Measurements from ENCODE around the gene GTPBP1.
A peak's percentile ranks its signal among the peaks of the same experiment; 100 is the strongest.

The GTPBP1 gene

DNA sequence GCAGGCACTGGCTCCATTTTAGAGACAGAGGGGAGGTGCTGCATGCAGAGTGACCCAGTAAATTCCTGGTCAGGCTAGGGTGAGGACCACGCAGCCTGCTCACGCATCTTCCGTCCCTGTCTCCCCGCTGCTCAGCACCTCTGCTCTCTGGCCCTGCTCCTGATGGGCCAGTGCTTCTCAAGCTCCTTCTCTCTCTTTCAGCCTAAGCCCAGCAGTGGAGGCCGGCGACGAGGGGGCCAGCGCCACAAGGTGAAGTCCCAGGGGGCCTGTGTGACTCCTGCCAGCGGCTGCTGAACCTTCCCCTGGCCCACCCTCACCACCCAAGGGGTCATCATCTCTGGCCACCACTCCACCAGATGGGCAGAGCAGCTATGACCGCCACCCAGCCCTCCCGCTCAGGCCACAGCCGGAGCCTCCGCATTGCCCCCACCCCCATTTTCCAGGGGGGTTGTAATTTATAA lies 24.7 kb downstream of the GTPBP1 start:
- peaks cover 33% of the 10 kb centered on the region for H3K4me1 ChIP-seq (ENCODE audit: control insufficient read depth, insufficient read depth, low read length)
- H3K4me3 ChIP-seq (ENCODE audit: low read length) = no peak overlapping the region
- no peaks in the 10 kb centered on the region for H3K9me3 ChIP-seq (ENCODE audit: control insufficient read depth, low read length)
- H3K9ac ChIP-seq (ENCODE audit: low read length) = no peak overlapping the region
- H3K36me3 ChIP-seq (ENCODE audit: control insufficient read depth, insufficient read depth, low read length) = peaks cover 44% of the 10 kb centered on the region
- H3K27me3 ChIP-seq (ENCODE audit: control insufficient read depth, insufficient read depth, low read length) = no peaks in the 10 kb centered on the region

DNA sequence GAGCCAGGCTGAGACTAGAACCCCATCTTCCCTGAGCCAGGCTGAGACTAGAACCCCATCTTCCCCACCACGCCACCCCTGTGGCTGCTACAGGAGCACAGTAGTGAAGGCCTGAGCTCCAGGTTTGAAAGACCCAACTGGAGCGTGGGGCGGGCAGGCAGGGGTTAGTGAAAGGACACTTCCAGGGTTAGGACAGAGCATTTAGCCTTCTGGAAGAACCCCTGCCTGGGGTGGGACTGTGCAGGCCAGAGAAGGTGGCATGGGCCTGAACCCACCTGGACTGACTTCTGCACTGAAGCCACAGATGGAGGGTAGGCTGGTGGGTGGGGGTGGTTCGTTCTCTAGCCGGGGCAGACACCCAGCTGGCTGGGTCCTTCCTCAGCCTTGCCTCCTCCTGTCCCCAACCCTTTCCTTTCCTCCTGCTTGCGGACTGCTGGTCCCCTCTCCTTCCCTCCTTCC lies 26.0 kb downstream of the GTPBP1 start:
- Histone ChIP-seq H3K4me3 (ENCODE audit: low read length) (no peak overlapping the region), H3K9ac (ENCODE audit: low read length) (no peak overlapping the region), H3K36me3 (ENCODE audit: control insufficient read depth, insufficient read depth, low read length) (peaks cover 38% of the 10 kb centered on the region), H3K27me3 (ENCODE audit: control insufficient read depth, insufficient read depth, low read length) (no peaks in the 10 kb centered on the region), H3K9me3 (ENCODE audit: control insufficient read depth, low read length) (no peaks in the 10 kb centered on the region), H3K4me1 (ENCODE audit: control insufficient read depth, insufficient read depth, low read length) (peaks cover 40% of the 10 kb centered on the region)

DNA sequence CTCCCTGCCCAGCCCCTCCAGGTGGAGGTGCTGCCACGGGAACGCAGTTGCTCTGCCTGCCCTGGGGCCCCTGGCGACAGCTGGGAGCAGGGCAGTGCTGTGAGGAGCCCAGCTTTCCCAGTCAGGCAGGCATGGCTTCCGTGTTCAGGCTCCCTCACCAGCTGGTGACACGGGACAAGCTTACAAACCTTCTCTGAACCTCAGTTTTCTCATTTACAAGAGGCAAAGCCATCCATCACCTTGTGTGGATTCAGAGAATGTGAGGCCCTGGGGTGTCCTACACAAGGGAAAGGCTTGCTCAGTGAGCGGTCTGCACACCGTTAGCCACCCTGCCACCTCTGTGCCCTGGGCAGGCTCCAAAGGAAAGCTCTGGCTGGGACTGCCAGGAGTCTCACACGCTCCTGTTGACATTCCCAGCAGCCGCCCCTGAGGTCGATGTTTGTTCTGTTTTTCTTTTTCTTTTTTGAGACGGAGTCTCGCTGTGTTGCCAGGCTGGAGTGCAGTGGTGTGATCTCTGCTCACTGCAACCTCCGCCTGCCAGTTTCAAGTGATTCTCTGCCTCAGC lies 26.6 kb downstream of the GTPBP1 start:
- no peak overlapping the region for H3K9ac ChIP-seq (ENCODE audit: low read length)
- no peaks in the 10 kb centered on the region for H3K27me3 ChIP-seq (ENCODE audit: control insufficient read depth, insufficient read depth, low read length)
- peaks cover 35% of the 10 kb centered on the region for H3K36me3 ChIP-seq (ENCODE audit: control insufficient read depth, insufficient read depth, low read length)
- peaks cover 40% of the 10 kb centered on the region for H3K4me1 ChIP-seq (ENCODE audit: control insufficient read depth, insufficient read depth, low read length)
- no peaks in the 10 kb centered on the region for H3K9me3 ChIP-seq (ENCODE audit: control insufficient read depth, low read length)
- no peak overlapping the region for H3K4me3 ChIP-seq (ENCODE audit: low read length)

DNA sequence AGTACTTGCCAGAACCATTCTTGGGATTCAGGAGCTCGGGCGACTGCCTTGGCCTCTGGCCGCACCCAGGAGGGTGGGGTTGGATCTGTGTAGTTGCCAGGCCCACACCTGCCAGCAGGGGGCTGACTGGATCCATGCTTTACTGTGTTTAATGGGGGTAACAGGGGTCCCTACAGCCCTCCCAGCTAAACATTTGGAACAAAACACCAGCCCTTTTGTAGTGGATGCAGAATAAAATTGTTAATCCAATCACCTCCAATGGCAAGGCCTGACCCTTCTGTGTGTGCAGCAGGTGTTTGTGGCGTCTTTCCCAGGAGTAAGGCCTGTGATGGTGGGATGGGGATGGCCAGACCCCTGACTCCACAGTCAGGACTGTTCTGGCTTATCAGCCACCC lies 27.6 kb downstream of the GTPBP1 start:
- no peak overlapping the region for H3K4me3 ChIP-seq (ENCODE audit: low read length)
- H3K9me3 ChIP-seq (ENCODE audit: control insufficient read depth, low read length) = no peaks in the 10 kb centered on the region
- peaks cover 40% of the 10 kb centered on the region for H3K4me1 ChIP-seq (ENCODE audit: control insufficient read depth, insufficient read depth, low read length)
- peak overlapping the region; percentile 7 for H3K9ac ChIP-seq (ENCODE audit: low read length)
- H3K36me3 ChIP-seq (ENCODE audit: control insufficient read depth, insufficient read depth, low read length) = peaks cover 32% of the 10 kb centered on the region
- no peaks in the 10 kb centered on the region for H3K27me3 ChIP-seq (ENCODE audit: control insufficient read depth, insufficient read depth, low read length)

DNA sequence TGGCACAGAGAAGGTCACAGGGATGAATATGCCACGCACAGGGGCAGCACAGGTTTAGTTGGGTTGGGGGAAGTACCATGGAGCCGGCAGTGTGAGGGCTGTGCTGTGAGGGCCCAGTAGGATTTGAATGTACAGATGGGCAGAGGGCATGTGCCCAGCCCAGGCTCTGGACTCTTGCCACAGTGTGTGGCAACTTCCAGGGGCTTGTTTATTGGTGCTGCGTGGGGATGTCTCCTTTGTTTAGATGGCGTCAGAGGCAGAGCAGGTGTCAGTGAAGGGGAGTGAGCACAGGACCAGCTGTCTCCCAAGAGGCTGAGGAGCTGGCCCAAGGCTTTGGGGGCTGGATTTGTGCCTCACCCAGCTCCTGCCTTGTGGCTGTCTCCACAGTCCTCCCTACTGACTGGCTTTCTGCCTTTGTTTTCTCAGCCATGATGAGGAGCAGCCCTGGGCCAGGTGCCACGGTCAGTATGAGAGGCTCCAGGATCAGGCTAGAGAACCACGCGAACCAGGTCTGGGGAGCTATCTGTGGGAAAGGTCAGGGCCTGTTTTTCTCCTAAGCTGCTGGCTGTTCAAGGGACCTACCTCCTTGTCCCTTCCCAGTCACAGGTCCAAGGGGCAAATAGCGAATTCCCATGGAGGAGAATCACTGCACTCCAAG lies 28.1 kb downstream of the GTPBP1 start:
- Histone ChIP-seq H3K27me3 (ENCODE audit: control insufficient read depth, insufficient read depth, low read length) (no peaks in the 10 kb centered on the region), H3K4me3 (ENCODE audit: low read length) (no peak overlapping the region), H3K9me3 (ENCODE audit: control insufficient read depth, low read length) (no peaks in the 10 kb centered on the region), H3K36me3 (ENCODE audit: control insufficient read depth, insufficient read depth, low read length) (peaks cover 26% of the 10 kb centered on the region), H3K9ac (ENCODE audit: low read length) (peak overlapping the region; percentile 7), H3K4me1 (ENCODE audit: control insufficient read depth, insufficient read depth, low read length) (peaks cover 40% of the 10 kb centered on the region)

DNA sequence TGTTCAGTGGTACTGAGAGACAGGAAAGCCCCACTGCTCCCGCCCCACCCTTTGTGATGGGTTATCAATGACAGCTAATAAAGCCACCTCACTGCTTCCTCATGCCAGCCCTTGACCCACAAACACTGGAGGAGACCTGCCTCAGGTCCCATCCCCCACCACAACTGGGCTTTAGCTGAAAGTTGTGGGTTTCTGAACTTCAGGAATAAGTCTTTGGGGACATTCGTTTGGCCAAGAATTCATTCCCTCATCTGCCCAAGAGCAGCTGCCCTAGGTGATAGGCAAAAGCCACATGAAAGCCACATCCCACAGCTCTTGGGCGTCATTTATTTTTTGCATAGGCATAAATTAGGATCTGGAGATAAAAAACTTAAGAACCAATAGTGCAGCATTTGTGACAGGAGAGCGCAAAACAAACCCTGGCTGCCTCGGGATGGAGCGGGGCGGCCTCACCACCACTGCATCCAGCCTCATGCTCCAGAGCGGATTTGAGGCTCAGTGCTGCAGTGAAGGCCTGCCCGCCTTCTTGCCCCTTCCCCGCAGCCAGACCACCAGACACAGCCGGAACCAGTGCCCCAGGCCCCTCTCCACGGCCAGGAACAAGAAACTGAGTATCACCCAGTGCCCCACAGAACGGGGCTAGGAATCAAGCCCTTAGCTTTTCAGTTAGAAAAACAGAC lies 28.8 kb downstream of the GTPBP1 start:
- no peak overlapping the region for H3K4me3 ChIP-seq (ENCODE audit: low read length)
- H3K9ac ChIP-seq (ENCODE audit: low read length) = no peak overlapping the region
- no peaks in the 10 kb centered on the region for H3K27me3 ChIP-seq (ENCODE audit: control insufficient read depth, insufficient read depth, low read length)
- no peaks in the 10 kb centered on the region for H3K9me3 ChIP-seq (ENCODE audit: control insufficient read depth, low read length)
- peaks cover 21% of the 10 kb centered on the region for H3K36me3 ChIP-seq (ENCODE audit: control insufficient read depth, insufficient read depth, low read length)
- H3K4me1 ChIP-seq (ENCODE audit: control insufficient read depth, insufficient read depth, low read length) = peaks cover 40% of the 10 kb centered on the region

DNA sequence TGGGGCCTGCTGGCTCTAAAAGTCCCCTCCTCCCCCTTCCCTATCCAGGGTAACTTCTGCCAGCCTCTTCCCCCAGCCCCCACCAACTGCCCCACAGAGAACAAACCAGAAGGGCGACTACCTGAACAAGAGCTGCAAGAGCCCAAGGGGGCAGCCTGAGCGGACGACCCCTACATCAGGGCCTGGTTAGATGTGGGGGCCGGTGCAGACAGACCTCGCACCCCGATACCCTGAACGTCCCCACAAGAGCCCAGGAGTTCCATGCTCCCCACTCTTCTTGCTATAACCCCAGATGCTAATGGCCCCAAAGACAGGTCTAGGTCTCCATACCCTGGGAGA lies 29.4 kb downstream of the GTPBP1 start:
- H3K9ac ChIP-seq (ENCODE audit: low read length) = no peak overlapping the region
- H3K4me3 ChIP-seq (ENCODE audit: low read length) = no peak overlapping the region
- H3K4me1 ChIP-seq (ENCODE audit: control insufficient read depth, insufficient read depth, low read length) = peaks cover 40% of the 10 kb centered on the region
- no peaks in the 10 kb centered on the region for H3K9me3 ChIP-seq (ENCODE audit: control insufficient read depth, low read length)
- H3K27me3 ChIP-seq (ENCODE audit: control insufficient read depth, insufficient read depth, low read length) = no peaks in the 10 kb centered on the region
- peaks cover 16% of the 10 kb centered on the region for H3K36me3 ChIP-seq (ENCODE audit: control insufficient read depth, insufficient read depth, low read length)

DNA sequence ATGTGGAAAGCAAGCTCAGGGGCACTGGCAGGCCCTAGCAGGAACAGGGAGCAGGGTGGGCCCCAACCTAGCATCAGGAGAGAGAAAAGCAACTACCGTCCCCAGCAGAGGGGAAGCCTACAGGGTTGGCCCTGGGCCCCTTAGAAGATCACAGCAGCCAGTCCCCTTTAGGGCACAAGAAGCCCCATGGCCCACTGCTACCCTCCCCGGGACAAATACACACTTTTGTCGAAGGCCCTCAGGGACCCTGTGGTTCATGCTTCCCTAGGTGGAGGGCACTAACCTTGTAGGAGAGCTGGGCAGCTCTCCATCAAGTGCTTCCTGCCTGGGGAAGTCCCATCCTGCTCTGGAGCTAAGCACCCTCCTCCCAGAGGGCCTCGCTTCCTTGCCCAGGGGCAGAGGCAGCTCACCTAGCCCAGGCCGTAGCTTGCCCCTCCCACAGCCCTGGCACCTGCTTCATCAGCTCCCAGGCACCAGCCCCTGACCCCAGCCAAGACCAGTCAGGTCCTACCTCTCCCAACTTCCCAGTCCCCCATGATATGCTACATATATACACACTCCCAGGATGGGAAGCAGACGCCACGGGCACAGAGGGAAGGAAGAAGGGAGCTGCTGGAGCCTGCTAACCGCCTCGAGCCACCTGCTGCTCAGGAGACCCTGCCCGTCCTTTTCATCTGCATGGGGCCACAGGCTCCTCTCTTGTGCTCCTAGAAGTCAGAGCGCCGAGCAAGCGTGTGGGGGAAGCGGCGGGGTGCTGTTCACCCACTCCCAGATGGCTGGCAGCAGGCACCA lies 29.9 kb downstream of the GTPBP1 start:
- peaks cover 40% of the 10 kb centered on the region for H3K4me1 ChIP-seq (ENCODE audit: control insufficient read depth, insufficient read depth, low read length)
- H3K36me3 ChIP-seq (ENCODE audit: control insufficient read depth, insufficient read depth, low read length) = peaks cover 17% of the 10 kb centered on the region
- H3K9me3 ChIP-seq (ENCODE audit: control insufficient read depth, low read length) = no peaks in the 10 kb centered on the region
- no peak overlapping the region for H3K9ac ChIP-seq (ENCODE audit: low read length)
- no peaks in the 10 kb centered on the region for H3K27me3 ChIP-seq (ENCODE audit: control insufficient read depth, insufficient read depth, low read length)
- H3K4me3 ChIP-seq (ENCODE audit: low read length) = no peak overlapping the region

DNA sequence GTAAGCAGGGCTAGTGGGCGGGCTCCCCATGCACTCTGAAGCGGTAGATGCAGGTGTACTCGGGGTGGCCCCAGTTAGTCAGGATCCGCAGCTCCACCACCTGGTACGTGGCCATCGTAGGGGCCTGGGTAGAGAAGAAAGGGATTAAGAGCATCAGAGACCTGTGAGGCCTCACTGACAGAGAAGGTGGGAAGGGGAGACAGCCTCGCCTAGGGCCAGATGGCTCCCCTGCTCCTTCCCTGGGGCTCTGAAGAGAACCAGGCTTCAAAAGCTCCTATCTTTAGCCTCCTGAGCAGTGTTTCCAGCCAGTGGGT lies 30.5 kb downstream of the GTPBP1 start:
- Histone ChIP-seq H3K36me3 (ENCODE audit: control insufficient read depth, insufficient read depth, low read length) (peaks cover 22% of the 10 kb centered on the region), H3K27me3 (ENCODE audit: control insufficient read depth, insufficient read depth, low read length) (no peaks in the 10 kb centered on the region), H3K4me3 (ENCODE audit: low read length) (no peak overlapping the region), H3K9me3 (ENCODE audit: control insufficient read depth, low read length) (no peaks in the 10 kb centered on the region), H3K9ac (ENCODE audit: low read length) (no peak overlapping the region), H3K4me1 (ENCODE audit: control insufficient read depth, insufficient read depth, low read length) (peaks cover 40% of the 10 kb centered on the region)

DNA sequence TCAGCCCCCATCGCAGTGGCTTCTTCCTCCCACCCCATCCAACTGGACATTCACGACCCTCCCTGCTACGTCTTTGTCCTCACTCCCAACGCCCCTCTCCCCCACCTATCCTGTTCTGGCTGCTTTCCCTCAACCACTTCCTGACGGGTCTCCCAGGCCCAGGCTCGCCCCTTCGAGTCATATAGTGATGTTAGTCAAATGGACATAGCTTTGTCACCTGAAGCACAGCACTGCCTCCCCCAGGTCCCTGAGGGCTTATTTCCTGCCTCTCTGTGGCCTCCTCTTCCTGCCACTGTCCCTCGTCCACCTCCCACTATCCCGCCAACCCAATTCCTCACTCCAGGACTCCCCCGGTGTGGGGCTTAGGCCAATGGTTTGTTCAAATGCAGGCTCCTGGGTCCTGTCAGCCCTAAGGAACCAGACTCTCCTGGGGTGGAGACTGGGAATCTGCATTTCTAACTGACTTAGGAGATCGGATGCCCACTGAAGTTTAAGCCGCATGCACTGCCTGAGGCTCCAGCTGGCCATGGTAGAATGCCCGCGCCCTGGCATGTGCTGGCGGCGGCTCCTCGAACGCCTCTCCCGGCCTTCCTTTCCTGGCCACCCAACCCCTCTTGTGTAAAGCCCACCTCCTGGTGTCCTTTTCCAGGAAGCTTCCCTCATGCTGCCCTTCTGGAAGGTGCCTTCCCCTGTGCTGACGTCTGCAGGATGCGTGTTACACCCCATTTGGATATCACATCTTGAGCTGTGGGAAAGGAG lies 31.7 kb downstream of the GTPBP1 start:
- H3K36me3 ChIP-seq (ENCODE audit: control insufficient read depth, insufficient read depth, low read length) = peaks cover 28% of the 10 kb centered on the region
- H3K4me1 ChIP-seq (ENCODE audit: control insufficient read depth, insufficient read depth, low read length) = peaks cover 34% of the 10 kb centered on the region
- H3K9me3 ChIP-seq (ENCODE audit: control insufficient read depth, low read length) = no peaks in the 10 kb centered on the region
- no peaks in the 10 kb centered on the region for H3K27me3 ChIP-seq (ENCODE audit: control insufficient read depth, insufficient read depth, low read length)
- no peak overlapping the region for H3K4me3 ChIP-seq (ENCODE audit: low read length)
- H3K9ac ChIP-seq (ENCODE audit: low read length) = no peak overlapping the region

DNA sequence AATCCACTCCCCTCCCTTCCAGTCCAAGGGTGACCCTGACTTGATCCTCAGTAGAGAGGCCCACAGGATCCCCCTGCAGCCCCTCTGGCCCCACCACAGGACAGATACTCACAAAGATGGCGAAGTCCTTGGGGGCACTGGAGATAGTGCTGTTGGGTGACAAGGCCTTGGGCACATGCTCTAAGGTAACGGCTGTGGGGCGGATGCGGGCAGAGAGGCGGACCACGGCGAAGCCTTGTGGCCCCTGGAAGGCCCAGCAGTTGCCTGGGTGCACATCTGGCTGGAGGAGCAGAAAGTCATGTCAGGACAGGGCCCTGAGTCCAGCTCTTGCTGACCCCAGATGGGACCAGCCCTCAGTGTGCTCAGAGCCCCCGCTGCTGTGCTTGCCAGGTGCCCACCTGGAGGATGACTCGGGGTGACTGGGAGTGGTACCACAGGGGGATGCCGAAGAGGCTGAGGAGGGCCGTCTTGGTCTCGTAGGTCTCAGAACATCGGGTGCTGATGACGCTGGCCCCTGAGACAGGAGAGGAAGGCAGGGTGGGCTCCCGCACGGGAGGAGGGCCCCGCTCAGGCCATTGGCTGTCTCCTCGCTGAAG lies 32.8 kb downstream of the GTPBP1 start:
- Histone ChIP-seq H3K27me3 (ENCODE audit: control insufficient read depth, insufficient read depth, low read length) (no peaks in the 10 kb centered on the region), H3K9ac (ENCODE audit: low read length) (no peak overlapping the region), H3K4me3 (ENCODE audit: low read length) (no peak overlapping the region)

More for the DNA sequence above, 32.8 kb downstream of the GTPBP1 start:
- peaks cover 23% of the 10 kb centered on the region for H3K4me1 ChIP-seq (ENCODE audit: control insufficient read depth, insufficient read depth, low read length)
- H3K9me3 ChIP-seq (ENCODE audit: control insufficient read depth, low read length) = no peaks in the 10 kb centered on the region
- H3K36me3 ChIP-seq (ENCODE audit: control insufficient read depth, insufficient read depth, low read length) = peaks cover 35% of the 10 kb centered on the region

Data from mucosa of stomach (tissue), 1 donor.